HepG2 (cell line): ENCODE results near the gene PML. TPM values are rescaled to one million over a fixed set of nuclear protein-coding genes. Genes with fewer than 3 reads are reported as not detected.

Source experiments
- HOXA7 ChIP-seq: sonication (generic); formaldehyde crosslinking; IDR thresholded peaks from 2 replicates; pipeline ENCODE4 v1.8.1; 2022; ENCODE audit warnings: mild to moderate bottlenecking, missing genetic modification reagents, moderate library complexity
- NFATC3 ChIP-seq: sonication (generic); formaldehyde crosslinking; IDR thresholded peaks from 2 replicates; pipeline ENCODE4 v1.5.1; 2020; ENCODE audit warnings: mild to moderate bottlenecking, missing genetic modification reagents
- PITX1 ChIP-seq: sonication (generic); formaldehyde crosslinking; IDR thresholded peaks from 2 replicates; pipeline ENCODE4 v1.5.1; 2020; ENCODE audit warnings: mild to moderate bottlenecking, missing genetic modification reagents
- POGK ChIP-seq: sonication (generic); formaldehyde crosslinking; conservative IDR thresholded peaks from 2 replicates; pipeline ENCODE4 v1.8.0; 2022; ENCODE audit warnings: mild to moderate bottlenecking, moderate library complexity, missing genetic modification reagents
- SMC3 ChIP-seq: IDR thresholded peaks from 2 replicates; pipeline ENCODE4 v1.6.1; 2011; ENCODE audit warnings: low read length, improper control_type of control experiment
- SMYD3 ChIP-seq: sonication (generic); formaldehyde crosslinking; IDR thresholded peaks from 2 replicates; pipeline ENCODE4 v1.8.1; 2023; ENCODE audit warnings: mild to moderate bottlenecking, missing genetic modification reagents
- ZFP91 ChIP-seq: sonication (generic); formaldehyde crosslinking; IDR thresholded peaks from 2 replicates; pipeline ENCODE4 v1.9.0; 2022; ENCODE audit warnings: missing genetic modification reagents, mild to moderate bottlenecking, borderline replicate concordance
- ZNF142 ChIP-seq: sonication (generic); formaldehyde crosslinking; IDR thresholded peaks from 2 replicates; pipeline ENCODE4 v1.4.0; 2020; ENCODE audit warnings: missing genetic modification reagents
- ZNF253 ChIP-seq: sonication (generic); formaldehyde crosslinking; IDR thresholded peaks from 2 replicates; pipeline ENCODE4 v1.8.0; 2022; ENCODE audit warnings: mild to moderate bottlenecking, missing genetic modification reagents, borderline replicate concordance
- ZZZ3 ChIP-seq: sonication (generic); formaldehyde crosslinking; IDR thresholded peaks from 2 replicates; pipeline ENCODE4 v1.4.0; 2020; ENCODE audit warnings: missing genetic modification reagents, mild to moderate bottlenecking, borderline replicate concordance
- polyA plus RNA-seq, 8 experiments: library from polyadenylated mRNA; depleted of rRNA in 3 of 8; stranded (reverse) in 7 of 8; unstranded in 1 of 8; fragments of >200 nt; fragmentation: Illumina TruSeq in 4 of 8; extraction: Trizol in 4 of 8; gene quantifications; 2 replicates each; pipeline versions ENCODE4 v1.2.1 to v1.2.3, GENCODE V29; 2011 to 2016; ENCODE audit warnings: low read depth in 4 of 8, missing spikeins in 1 of 8, mixed read lengths in 1 of 8; ENCODE audit not compliant: insufficient read depth in 1 of 8
- total RNA-seq, 5 experiments: library from RNA; depleted of rRNA; stranded (reverse); fragments of >200 nt; fragmentation: Illumina TruSeq; extraction: Trizol; gene quantifications; 2 replicates each; pipeline ENCODE4 v1.2.3, GENCODE V29; 2016; ENCODE audit warnings: low read depth in 1 of 5
- TF ChIP-seq, protein P1 (sequence below): sonication (generic); formaldehyde crosslinking; IDR thresholded peaks from 2 replicates; pipeline ENCODE4 v1.5.1; 2020; ENCODE audit warnings: missing genetic modification reagents, mild to moderate bottlenecking, borderline replicate concordance
- TF ChIP-seq, protein P2 (sequence below): sonication (generic); formaldehyde crosslinking; IDR thresholded peaks from 2 replicates; pipeline ENCODE4 v1.9.0; 2021; ENCODE audit warnings: missing genetic modification reagents, borderline replicate concordance
- TF ChIP-seq, protein P3 (sequence below): sonication (generic); formaldehyde crosslinking; IDR thresholded peaks from 2 replicates; pipeline ENCODE4 v1.8.1; 2023; ENCODE audit warnings: mild to moderate bottlenecking, missing genetic modification reagents, borderline replicate concordance

The PML gene
- total and polyA plus RNA-seq, 2 of the 13 experiments (the other 11 are each of a cell fraction or from before 2014, with no cell fraction given) = 2.9 to 3.9 TPM

DNA sequence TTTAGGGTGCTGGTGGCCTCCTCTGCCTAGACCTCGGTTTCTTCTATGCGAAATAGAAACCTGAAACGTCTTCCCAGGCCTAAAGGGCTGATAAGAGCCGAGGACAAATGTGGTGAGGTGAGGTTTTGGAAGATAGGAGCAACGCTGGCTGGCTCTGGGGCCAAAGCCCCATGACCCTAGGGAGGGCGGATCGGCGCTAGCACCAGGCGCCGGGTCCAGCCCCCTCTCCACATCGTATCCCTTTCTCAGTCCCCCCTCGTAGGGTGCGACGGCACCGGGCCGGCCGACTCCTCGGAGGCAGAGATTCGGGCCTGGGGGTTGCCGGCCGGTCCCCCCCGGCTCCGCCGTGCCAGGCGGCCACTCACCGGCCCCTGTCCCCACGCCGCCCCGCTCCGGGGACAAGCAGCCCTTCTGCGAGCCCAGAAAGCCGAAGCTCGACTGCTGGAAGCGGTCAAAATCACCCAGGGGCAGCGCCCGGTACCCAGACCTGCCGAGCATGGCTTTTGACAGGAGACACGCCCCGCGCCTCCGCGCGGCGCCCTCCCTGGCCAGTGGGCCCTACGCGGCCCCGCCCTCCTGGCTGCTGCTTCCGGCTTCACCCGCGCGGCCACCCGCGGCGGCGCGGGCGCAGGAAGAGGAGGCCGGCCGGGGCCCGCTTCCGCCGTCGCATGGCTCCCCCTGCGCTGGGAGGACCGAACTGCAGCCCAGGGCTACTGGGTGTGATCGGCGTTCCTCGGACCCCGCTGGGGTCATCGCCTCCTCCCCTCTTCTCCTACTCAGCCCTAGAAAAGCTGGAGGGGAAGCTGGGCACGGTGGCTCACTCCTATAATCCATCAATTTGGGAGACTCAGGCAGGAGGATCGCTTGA is 2.6 kb upstream of the PML start, which contains the start of gene STOML1 (continued):
- no peak; the same call in 1 of the 2 replicates for TF ChIP-seq POGK (CRISPR knock-in tag)
- TF ChIP-seq HOXA7 (CRISPR knock-in tag) = no peak
- no peak for TF ChIP-seq PITX1 (CRISPR knock-in tag)
- no peak for TF ChIP-seq SMYD3 (CRISPR knock-in tag)
- TF ChIP-seq, protein P1, sequence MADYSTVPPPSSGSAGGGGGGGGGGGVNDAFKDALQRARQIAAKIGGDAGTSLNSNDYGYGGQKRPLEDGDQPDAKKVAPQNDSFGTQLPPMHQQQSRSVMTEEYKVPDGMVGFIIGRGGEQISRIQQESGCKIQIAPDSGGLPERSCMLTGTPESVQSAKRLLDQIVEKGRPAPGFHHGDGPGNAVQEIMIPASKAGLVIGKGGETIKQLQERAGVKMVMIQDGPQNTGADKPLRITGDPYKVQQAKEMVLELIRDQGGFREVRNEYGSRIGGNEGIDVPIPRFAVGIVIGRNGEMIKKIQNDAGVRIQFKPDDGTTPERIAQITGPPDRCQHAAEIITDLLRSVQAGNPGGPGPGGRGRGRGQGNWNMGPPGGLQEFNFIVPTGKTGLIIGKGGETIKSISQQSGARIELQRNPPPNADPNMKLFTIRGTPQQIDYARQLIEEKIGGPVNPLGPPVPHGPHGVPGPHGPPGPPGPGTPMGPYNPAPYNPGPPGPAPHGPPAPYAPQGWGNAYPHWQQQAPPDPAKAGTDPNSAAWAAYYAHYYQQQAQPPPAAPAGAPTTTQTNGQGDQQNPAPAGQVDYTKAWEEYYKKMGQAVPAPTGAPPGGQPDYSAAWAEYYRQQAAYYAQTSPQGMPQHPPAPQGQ = no peak
- TF ChIP-seq, protein P2, sequence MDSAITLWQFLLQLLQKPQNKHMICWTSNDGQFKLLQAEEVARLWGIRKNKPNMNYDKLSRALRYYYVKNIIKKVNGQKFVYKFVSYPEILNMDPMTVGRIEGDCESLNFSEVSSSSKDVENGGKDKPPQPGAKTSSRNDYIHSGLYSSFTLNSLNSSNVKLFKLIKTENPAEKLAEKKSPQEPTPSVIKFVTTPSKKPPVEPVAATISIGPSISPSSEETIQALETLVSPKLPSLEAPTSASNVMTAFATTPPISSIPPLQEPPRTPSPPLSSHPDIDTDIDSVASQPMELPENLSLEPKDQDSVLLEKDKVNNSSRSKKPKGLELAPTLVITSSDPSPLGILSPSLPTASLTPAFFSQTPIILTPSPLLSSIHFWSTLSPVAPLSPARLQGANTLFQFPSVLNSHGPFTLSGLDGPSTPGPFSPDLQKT (CRISPR knock-in tag) = no peak
- no peak for TF ChIP-seq ZNF253
- TF ChIP-seq ZFP91 = no peak
- no peak for TF ChIP-seq SMC3
- TF ChIP-seq ZNF142 (CRISPR knock-in tag) = no peak
- no peak for TF ChIP-seq ZZZ3 (CRISPR knock-in tag)
- TF ChIP-seq, protein P3, sequence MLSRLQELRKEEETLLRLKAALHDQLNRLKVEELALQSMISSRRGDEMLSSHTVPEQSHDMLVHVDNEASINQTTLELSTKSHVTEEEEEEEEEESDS = no peak
- no peak for TF ChIP-seq NFATC3 (CRISPR knock-in tag)
